ENCODE measurements around the gene RIMBP2.

Gene RIMBP2

DNA sequence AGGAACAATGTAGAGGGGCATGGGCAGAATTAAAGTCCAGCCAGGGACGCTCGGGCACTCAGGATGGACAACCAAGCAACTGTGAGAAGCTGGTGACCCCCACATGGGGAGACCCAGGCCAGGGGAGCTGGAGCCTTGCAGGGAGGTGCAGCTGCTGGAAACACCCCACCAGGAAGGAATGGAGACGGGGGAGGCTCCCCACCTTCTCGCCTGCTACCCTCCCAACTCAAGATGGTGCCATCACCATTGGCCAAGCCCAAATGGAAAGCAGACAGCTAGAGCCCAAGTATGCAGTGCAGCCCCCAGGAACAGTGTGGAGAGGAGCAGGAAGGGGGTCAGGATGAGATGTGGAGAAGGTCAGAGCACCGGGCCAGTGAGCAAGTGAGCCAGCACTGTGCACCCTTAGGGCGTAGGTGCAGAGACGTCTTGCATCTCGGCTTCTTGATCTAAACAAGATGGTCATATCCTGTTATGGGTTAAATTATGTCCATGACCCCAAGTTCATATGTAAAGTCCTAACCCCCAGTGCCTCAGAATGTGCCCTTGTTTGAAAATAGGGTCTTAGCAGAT is 159.5 kb downstream of the RIMBP2 start:
- H3K27ac ChIP-seq (replicated peaks), result no peak overlapping the region
- no peak for TF ChIP-seq GABPA (IDR thresholded peaks at IDR 0.05; ENCODE audit: low read depth)
- no peak for TF ChIP-seq CTCF (IDR thresholded peaks at IDR 0.05; ENCODE audit: insufficient read depth, low read length)
- TF ChIP-seq, protein P1, sequence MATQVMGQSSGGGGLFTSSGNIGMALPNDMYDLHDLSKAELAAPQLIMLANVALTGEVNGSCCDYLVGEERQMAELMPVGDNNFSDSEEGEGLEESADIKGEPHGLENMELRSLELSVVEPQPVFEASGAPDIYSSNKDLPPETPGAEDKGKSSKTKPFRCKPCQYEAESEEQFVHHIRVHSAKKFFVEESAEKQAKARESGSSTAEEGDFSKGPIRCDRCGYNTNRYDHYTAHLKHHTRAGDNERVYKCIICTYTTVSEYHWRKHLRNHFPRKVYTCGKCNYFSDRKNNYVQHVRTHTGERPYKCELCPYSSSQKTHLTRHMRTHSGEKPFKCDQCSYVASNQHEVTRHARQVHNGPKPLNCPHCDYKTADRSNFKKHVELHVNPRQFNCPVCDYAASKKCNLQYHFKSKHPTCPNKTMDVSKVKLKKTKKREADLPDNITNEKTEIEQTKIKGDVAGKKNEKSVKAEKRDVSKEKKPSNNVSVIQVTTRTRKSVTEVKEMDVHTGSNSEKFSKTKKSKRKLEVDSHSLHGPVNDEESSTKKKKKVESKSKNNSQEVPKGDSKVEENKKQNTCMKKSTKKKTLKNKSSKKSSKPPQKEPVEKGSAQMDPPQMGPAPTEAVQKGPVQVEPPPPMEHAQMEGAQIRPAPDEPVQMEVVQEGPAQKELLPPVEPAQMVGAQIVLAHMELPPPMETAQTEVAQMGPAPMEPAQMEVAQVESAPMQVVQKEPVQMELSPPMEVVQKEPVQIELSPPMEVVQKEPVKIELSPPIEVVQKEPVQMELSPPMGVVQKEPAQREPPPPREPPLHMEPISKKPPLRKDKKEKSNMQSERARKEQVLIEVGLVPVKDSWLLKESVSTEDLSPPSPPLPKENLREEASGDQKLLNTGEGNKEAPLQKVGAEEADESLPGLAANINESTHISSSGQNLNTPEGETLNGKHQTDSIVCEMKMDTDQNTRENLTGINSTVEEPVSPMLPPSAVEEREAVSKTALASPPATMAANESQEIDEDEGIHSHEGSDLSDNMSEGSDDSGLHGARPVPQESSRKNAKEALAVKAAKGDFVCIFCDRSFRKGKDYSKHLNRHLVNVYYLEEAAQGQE (IDR thresholded peaks at IDR 0.05; ENCODE audit: insufficient replicate concordance, low read depth), result no peak
- no peak for TF ChIP-seq POLR2AphosphoS5 (IDR thresholded peaks at IDR 0.05; ENCODE audit: low read depth)
- TF ChIP-seq SPI1 (IDR thresholded peaks at IDR 0.05; ENCODE audit: borderline replicate concordance, low read depth), result no peak
- no peak for DNase-seq (ENCODE audit: low read depth in 1 of 2, low spot score in 1 of 2)
- H3K4me3 ChIP-seq (replicated peaks; ENCODE audit: insufficient read depth, low read length), result no peak overlapping the region
- no peaks in the 10 kb centered on the region for H3K27me3 ChIP-seq (ENCODE audit: insufficient read depth, poor library complexity, severe bottlenecking)

- no peak for DNase-seq (ENCODE audit: low read depth in 1 of 2, low spot score in 1 of 2)
- H3K27me3 ChIP-seq (ENCODE audit: insufficient read depth, poor library complexity, severe bottlenecking), result no peaks in the 10 kb centered on the region
- H3K4me3 ChIP-seq (replicated peaks; ENCODE audit: insufficient read depth, low read length), result no peak overlapping the region
These were observed 160.2 kb downstream of the RIMBP2 start for GRCh38 chr12:130555628-130556485.

GRCh38 chr12:130555221-130555620 is 160.9 kb downstream of the RIMBP2 start:
- DNase-seq (ENCODE audit: low read depth in 1 of 2, low spot score in 1 of 2), result no peak

More at GRCh38 chr12:130555628-130556485, 160.2 kb downstream of the RIMBP2 start:
- TF ChIP-seq POLR2AphosphoS5 (IDR thresholded peaks at IDR 0.05; ENCODE audit: low read depth), result no peak
- no peak for TF ChIP-seq GABPA (IDR thresholded peaks at IDR 0.05; ENCODE audit: low read depth)
- TF ChIP-seq CTCF (IDR thresholded peaks at IDR 0.05; ENCODE audit: insufficient read depth, low read length), result no peak
- TF ChIP-seq SPI1 (IDR thresholded peaks at IDR 0.05; ENCODE audit: borderline replicate concordance, low read depth), result no peak
- TF ChIP-seq, protein P1 (IDR thresholded peaks at IDR 0.05; ENCODE audit: insufficient replicate concordance, low read depth), result no peak
- H3K27ac ChIP-seq (replicated peaks), result no peak overlapping the region

More at GRCh38 chr12:130555221-130555620, 160.9 kb downstream of the RIMBP2 start:
- TF ChIP-seq POLR2AphosphoS5 (IDR thresholded peaks at IDR 0.05; ENCODE audit: low read depth), result no peak
- TF ChIP-seq, protein P1 (IDR thresholded peaks at IDR 0.05; ENCODE audit: insufficient replicate concordance, low read depth), result no peak
- TF ChIP-seq SPI1 (IDR thresholded peaks at IDR 0.05; ENCODE audit: borderline replicate concordance, low read depth), result no peak
- no peak for TF ChIP-seq CTCF (IDR thresholded peaks at IDR 0.05; ENCODE audit: insufficient read depth, low read length)
- TF ChIP-seq GABPA (IDR thresholded peaks at IDR 0.05; ENCODE audit: low read depth), result no peak
- no peaks in the 10 kb centered on the region for H3K27me3 ChIP-seq (ENCODE audit: insufficient read depth, poor library complexity, severe bottlenecking)
- no peak overlapping the region for H3K4me3 ChIP-seq (replicated peaks; ENCODE audit: insufficient read depth, low read length)
- no peak overlapping the region for H3K27ac ChIP-seq (replicated peaks)

All from HL-60 (cell line).